Spinal cord (tissue), 10 donors: ENCODE results near the gene FGD6. TPM values are rescaled to one million over a fixed set of nuclear protein-coding genes. Genes with fewer than 3 reads are reported as not detected.

Experiments used
- DNase-seq, 6 donors: peaks; one replicate each; pipeline versions ENCODE4 v3.0.0 to v3.0.0-alpha.2; 2013 to 2015; ENCODE audit warnings: low spot score in 6 of 6, low read depth in 4 of 6
- H3K27ac ChIP-seq: one replicate; pipeline ENCODE4 v1.5.1; 2013; ENCODE audit warnings: low read depth, low read length, control low read depth
- H3K27me3 ChIP-seq: one replicate; pipeline ENCODE4 v1.6.1; 2013; ENCODE audit warnings: low read length; ENCODE audit not compliant: control insufficient read depth, insufficient read depth
- H3K36me3 ChIP-seq: one replicate; pipeline ENCODE4 v1.6.1; 2013; ENCODE audit warnings: low read length; ENCODE audit not compliant: control insufficient read depth, insufficient read depth
- H3K4me1 ChIP-seq: one replicate; pipeline ENCODE4 v1.6.1; 2013; ENCODE audit warnings: low read length; ENCODE audit not compliant: control insufficient read depth, insufficient read depth
- H3K4me3 ChIP-seq: one replicate; pipeline ENCODE4 v1.5.1; 2013; ENCODE audit warnings: low read depth, low read length, control low read depth
- H3K9me3 ChIP-seq: one replicate; pipeline ENCODE4 v1.6.1; 2013; ENCODE audit warnings: low read length; ENCODE audit not compliant: control insufficient read depth, insufficient read depth
- WGBS: methylation state at CpG from one replicate; pipeline ENCODE4 v1.1.5; 2013; ENCODE audit warnings: missing lambda C conversion rate; ENCODE audit not compliant: insufficient coverage; 5-methylcytosine and 5-hydroxymethylcytosine counted together
- polyA plus RNA-seq, 2 donors: library from polyadenylated mRNA; unstranded; fragments of 120-200 nt; gene quantifications; one replicate each; pipeline ENCODE4 v1.2.1, GENCODE V29; 2013; ENCODE audit not compliant: insufficient read length in 2 of 2
- total RNA-seq, 2 donors: library from RNA; depleted of rRNA in 1 of 2; stranded (reverse); fragments of 120-200 nt in 1 of 2; fragments of >200 nt in 1 of 2; gene quantifications; one replicate each; pipeline versions ENCODE4 v1.2.3 to v1.2.4, GENCODE V29; 2013 to 2014
- donor health status: healthy.

Gene FGD6
- total and polyA plus RNA-seq, 4 donors: 6.1 to 42.9 (median 15.2) TPM

DNA sequence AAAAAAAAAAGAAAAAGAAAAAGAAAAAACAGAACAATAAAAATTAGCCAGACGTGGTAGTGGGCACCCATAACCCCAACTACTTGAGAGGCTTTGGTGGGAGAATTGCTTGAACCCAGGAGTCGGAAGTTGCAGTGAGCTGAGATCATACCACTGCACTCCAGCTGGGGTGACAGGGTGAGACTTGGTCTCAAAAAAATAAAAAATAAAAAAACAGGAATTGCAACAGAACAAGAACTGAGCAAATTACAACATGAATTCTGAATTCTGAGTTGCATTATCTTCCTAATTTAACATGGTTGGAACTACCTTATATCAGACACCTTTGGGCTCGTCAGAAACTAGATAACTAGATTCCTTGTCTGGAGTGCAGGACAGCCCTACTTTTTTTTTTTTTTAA is 90.5 kb downstream of the FGD6 start:
- no peak for DNase-seq
- H3K4me3 ChIP-seq: no peak overlapping the region
- H3K36me3 ChIP-seq: no peaks in the 10 kb centered on the region
- H3K27me3 ChIP-seq: no peaks in the 10 kb centered on the region
- no CpG with 5 or more reads among the region's 3 CpGs for WGBS
- H3K9me3 ChIP-seq: no peaks in the 10 kb centered on the region
- H3K4me1 ChIP-seq: no peaks in the 10 kb centered on the region
- no peak overlapping the region for H3K27ac ChIP-seq

DNA sequence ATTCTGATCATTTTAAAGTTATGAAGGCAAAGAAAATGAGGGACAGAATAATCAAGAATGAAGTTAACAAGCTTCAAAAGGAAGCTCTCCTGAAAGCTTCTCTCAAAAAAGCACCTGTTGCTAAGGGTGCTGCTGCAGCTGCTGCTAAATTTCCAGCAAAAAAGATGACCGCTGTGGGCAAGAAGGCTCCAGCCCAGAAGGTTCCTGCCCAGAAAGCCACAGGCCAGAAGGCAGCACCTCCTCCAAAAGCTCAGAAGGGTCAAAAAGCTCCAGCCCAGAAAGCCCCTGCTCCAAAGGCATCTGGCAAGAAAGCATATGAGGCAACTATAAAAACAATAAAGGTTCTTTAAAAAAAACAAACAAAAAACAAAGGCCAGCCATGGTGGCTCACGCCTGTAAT is 91.2 kb downstream of the FGD6 start:
- no peaks in the 10 kb centered on the region for H3K27me3 ChIP-seq
- H3K36me3 ChIP-seq: no peaks in the 10 kb centered on the region
- no peaks in the 10 kb centered on the region for H3K4me1 ChIP-seq
- no peak overlapping the region for H3K4me3 ChIP-seq
- DNase-seq: no peak
- WGBS: 100% methylated on average over 1 of the region's 2 CpGs
- no peaks in the 10 kb centered on the region for H3K9me3 ChIP-seq
- no peak overlapping the region for H3K27ac ChIP-seq

DNA sequence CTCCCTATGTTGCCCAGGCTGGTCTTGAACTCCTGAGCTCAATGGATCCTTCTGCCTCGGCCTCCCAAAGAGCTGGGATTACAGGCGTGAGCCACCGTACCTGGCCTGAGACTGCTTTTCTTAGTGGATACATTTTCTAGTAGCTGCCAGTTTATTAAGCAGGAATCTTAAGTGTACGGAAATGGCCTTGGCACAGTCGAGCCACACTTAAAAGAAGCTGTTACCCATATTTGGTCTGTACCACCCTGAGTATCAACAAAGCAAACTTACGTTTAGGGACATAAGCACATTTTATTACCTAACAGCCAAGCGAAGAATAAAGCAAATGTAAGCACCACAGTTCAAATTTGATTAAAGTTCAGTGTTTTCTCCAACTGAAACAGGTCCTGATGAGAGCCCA is 93.2 kb downstream of the FGD6 start:
- no peak overlapping the region for H3K27ac ChIP-seq
- WGBS: 97% methylated on average over 7 of the region's 7 CpGs

DNA sequence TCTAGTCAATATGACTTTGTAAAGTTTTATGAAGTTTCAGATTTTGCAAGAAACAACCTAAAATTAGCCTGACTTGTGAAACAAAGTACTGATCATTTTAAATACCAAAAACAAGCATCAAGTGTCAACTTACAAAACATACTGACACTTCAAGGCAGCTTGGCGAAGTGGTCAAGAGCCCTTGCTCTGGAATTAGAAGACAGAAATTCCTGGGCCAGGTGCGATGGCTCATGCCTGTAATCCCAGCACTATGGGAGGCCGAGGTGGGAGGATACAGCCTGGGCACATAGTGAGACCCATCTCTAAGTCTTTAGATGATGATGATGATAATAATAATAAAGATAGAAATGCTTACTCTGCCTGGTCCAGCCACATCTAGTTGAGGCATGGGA is 98.5 kb downstream of the FGD6 start:
- Histone ChIP-seq H3K4me3 (no peak overlapping the region), H3K27ac (no peak overlapping the region), H3K36me3 (no peaks in the 10 kb centered on the region), H3K9me3 (no peaks in the 10 kb centered on the region), H3K27me3 (no peaks in the 10 kb centered on the region), H3K4me1 (no peaks in the 10 kb centered on the region)
- WGBS: 100% methylated on average over 2 of the region's 3 CpGs
- no peak for DNase-seq

More for the DNA sequence above, 93.2 kb downstream of the FGD6 start:
- DNase-seq: no peak
- no peaks in the 10 kb centered on the region for H3K9me3 ChIP-seq
- H3K4me1 ChIP-seq: no peaks in the 10 kb centered on the region
- no peaks in the 10 kb centered on the region for H3K36me3 ChIP-seq
- H3K27me3 ChIP-seq: no peaks in the 10 kb centered on the region
- H3K4me3 ChIP-seq: no peak overlapping the region

DNA sequence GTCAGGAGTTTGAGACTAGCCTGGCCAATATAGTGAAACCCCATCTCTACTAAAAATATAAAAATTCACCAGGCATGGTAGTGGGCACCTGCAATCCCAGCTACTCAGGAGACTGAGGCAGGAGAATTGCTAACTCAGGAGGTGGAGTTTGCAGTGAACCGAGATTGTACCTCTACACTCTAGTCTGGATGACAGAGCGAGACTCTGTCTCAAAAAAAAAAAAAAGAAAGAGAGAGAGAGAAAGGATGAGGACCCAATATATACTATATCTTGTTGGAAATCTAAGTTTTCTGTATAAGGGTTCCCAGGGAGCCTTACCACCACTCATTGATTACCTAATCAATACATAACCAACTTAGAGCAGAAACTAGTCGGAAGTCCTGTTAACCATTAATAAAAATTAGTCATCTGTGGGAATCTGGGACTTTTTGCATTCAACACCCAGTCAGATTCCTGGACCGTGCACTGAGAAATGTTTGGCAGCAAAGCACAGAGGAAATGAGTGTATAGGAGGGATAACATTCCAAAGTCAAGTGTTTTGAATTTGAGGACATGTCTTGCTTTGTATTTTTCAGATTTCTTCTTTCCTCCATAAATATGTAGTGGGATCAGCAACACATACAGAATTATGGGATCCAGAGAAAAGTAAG is 99.0 kb downstream of the FGD6 start:
- no peaks in the 10 kb centered on the region for H3K4me1 ChIP-seq
- H3K27me3 ChIP-seq: no peaks in the 10 kb centered on the region
- 20% methylated on average over 1 of the region's 4 CpGs for WGBS
- H3K27ac ChIP-seq: no peak overlapping the region
- H3K4me3 ChIP-seq: no peak overlapping the region
- DNase-seq: no peak
- no peaks in the 10 kb centered on the region for H3K36me3 ChIP-seq
- no peaks in the 10 kb centered on the region for H3K9me3 ChIP-seq

DNA sequence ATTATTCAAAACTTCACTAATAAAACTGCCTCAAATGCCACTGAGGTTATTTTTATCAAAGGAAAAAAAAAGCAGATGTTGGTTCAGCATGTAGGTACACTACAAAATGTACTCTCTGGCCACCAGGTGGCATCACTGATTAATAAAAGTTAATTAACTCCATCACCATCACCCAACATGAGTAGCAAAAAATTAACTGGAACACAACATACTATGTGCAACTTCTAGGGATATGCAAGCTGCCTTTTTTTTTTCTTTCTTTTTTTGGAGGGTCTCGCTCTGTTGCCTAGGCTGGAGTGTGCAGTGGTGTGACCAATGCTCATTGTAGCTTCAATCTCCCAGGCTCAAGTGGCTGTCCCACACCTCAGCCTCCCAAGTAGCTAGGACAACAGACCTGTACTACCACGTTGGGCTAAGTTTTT is 100.1 kb downstream of the FGD6 start:
- WGBS: no CpG with 5 or more reads among the region's 2 CpGs
- Histone ChIP-seq H3K4me1 (no peaks in the 10 kb centered on the region), H3K27ac (no peak overlapping the region)

DNA sequence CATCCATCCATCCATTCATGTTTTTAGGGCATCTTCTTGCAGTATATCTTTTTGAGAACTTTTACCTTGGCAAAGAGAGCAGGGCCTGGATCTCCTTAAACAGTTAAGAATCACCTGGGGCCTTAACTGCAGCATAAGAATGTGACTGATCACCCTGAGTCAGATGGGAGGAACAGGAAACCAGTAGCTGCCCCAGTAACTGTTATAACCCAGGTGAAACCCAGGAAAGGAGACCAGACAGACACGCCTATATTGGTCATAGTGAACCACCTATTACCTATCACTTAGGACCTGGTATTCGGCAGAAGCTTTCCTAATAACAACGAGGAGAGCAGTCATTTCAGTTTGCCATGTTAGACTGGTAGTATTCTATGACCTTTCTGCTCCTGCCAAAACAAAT is 100.5 kb downstream of the FGD6 start:
- Histone ChIP-seq H3K4me3 (no peak overlapping the region), H3K27ac (no peak overlapping the region), H3K27me3 (no peaks in the 10 kb centered on the region), H3K36me3 (no peaks in the 10 kb centered on the region), H3K4me1 (no peaks in the 10 kb centered on the region), H3K9me3 (no peaks in the 10 kb centered on the region)
- DNase-seq: no peak
- WGBS: 80% methylated on average over 1 of the region's 3 CpGs

More for the DNA sequence above, 100.1 kb downstream of the FGD6 start:
- H3K36me3 ChIP-seq: no peaks in the 10 kb centered on the region
- H3K9me3 ChIP-seq: no peaks in the 10 kb centered on the region
- no peak overlapping the region for H3K4me3 ChIP-seq
- peak; percentile 35 to 95 (median 66) for DNase-seq
- H3K27me3 ChIP-seq: no peaks in the 10 kb centered on the region

DNA sequence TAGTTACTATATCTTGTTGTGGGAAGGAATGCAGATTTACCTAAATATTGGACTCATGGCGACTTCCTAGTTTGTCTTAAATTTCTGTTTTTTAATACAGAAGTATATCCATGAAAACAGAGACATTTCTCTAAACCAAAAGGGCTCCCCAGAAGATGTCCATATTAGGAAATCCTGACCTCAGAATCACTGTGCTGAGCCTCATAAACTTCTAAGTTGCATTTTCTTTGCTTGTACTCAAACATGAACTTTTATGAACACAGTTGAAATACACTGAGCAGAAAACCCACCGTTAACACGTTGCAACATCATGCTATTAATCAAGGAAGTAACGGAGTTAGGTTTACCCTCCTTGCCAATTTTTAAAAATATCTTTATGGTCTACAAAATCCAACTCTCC is 100.9 kb downstream of the FGD6 start:
- Histone ChIP-seq H3K27ac (no peak overlapping the region), H3K4me1 (no peaks in the 10 kb centered on the region), H3K36me3 (no peaks in the 10 kb centered on the region), H3K27me3 (no peaks in the 10 kb centered on the region), H3K4me3 (no peak overlapping the region), H3K9me3 (no peaks in the 10 kb centered on the region)
- no peak for DNase-seq
- WGBS: 90% methylated on average over 2 of the region's 4 CpGs

DNA sequence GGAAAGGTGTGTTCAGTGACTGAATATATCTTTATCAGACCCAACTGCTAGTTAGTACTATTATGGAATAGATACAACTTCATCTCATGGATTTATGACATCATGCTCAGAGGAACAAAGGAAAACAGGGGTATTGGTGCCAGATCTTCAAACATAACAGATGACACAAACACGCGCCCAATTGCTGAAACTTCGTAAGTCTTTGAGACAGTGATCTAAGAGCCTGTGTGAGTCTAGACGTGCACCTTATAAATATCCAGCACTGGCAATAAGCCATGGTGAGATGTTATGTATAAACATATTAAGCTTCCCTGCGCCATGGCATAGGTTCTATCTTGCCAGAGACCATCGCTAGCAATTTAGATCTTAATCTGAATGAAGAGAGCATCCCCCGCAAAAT is 101.6 kb downstream of the FGD6 start:
- Histone ChIP-seq H3K9me3 (no peaks in the 10 kb centered on the region), H3K27me3 (no peaks in the 10 kb centered on the region)
- WGBS: 88% methylated on average over 4 of the region's 7 CpGs

DNA sequence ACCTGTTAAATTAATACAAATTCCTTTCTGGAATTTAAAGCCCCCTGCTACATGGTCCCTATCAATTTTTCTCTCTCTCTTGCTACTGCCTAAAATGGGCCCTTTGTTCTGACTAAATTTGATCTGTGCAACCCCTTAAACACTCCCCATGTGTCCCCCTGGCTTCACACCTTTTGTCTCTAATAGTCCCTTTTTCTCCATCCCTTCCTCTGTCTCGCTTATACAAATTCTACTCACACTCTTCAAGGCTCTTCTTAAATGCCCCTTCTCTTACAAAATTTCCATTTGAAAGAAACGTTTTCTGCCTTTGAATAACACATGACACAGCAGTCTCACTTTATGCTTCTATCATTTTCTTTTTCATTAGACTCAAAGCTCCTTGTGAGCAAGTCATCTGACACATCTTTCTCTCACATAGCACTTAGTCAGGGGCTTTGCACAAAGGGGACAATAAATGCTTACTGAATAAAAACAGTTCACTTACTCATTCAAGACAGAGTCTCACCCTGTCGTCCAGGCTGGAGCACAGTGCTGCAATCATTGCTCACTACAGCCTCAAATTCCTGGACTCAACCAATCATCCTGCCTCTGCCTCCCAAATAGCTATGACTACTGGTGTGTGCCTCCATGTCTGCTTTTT is 102.4 kb downstream of the FGD6 start:
- Histone ChIP-seq H3K4me3 (no peak overlapping the region), H3K4me1 (no peaks in the 10 kb centered on the region), H3K27ac (no peak overlapping the region), H3K9me3 (no peaks in the 10 kb centered on the region), H3K36me3 (no peaks in the 10 kb centered on the region), H3K27me3 (no peaks in the 10 kb centered on the region)
- peak in 2 of 6 donors; percentile 2 to 7 for DNase-seq
- 33% methylated on average over 3 of the region's 3 CpGs for WGBS

More for the DNA sequence above, 101.6 kb downstream of the FGD6 start:
- H3K4me1 ChIP-seq: no peaks in the 10 kb centered on the region
- DNase-seq: no peak
- H3K27ac ChIP-seq: no peak overlapping the region
- no peak overlapping the region for H3K4me3 ChIP-seq
- no peaks in the 10 kb centered on the region for H3K36me3 ChIP-seq
